T-helper 2 cell treated with Interferon-gamma antibody and Interleukin-4, amounts not matched to agents 5 μg/mL and 100 μg/mL, for 36 hours (primary cell): Measurements from ENCODE around the gene E2F8.
"Not testable (repeated sequence)": the region's sequence is repeated elsewhere in the genome, so short reads cannot be mapped to it uniquely, and the experiment has no call there.

Source experiments
- DNase-seq: peaks from one replicate; pipeline ENCODE4 v3.0.0; 2021; ENCODE audit warnings: low spot score
- H3K27ac Mint-ChIP-seq: one replicate; pipeline ENCODE4 v1.8.0; 2021; ENCODE audit warnings: mild to moderate bottlenecking, mixed read lengths
- H3K27me3 Mint-ChIP-seq: one replicate; pipeline ENCODE4 v1.8.0; 2021; ENCODE audit warnings: low read depth, mixed read lengths
- H3K36me3 Mint-ChIP-seq: one replicate; pipeline ENCODE4 v1.8.0; 2021; ENCODE audit warnings: low read depth, mixed read lengths
- H3K4me1 Mint-ChIP-seq: one replicate; pipeline ENCODE4 v1.8.0; 2021; ENCODE audit warnings: low read depth, mixed read lengths
- H3K4me3 Mint-ChIP-seq: one replicate; pipeline ENCODE4 v1.8.0; 2022; ENCODE audit warnings: mild to moderate bottlenecking, moderate library complexity, mixed read lengths
- H3K9me3 Mint-ChIP-seq: one replicate; pipeline ENCODE4 v1.8.0; 2021; ENCODE audit warnings: mixed read lengths

E2F8 gene

GRCh38 chr11:19240420-19241259 lies at the start of gene E2F8:
TSS of gene E2F8 (minus strand) at chr11:19240945. CDS start at chr11:19240121, 824 bp downstream.
- H3K36me3 Mint-ChIP-seq: peaks cover 42% of the 10 kb centered on the region
- H3K4me3 Mint-ChIP-seq: peak within 1 kb of the TSS; percentile 99
- no peaks in the 10 kb centered on the region for H3K9me3 Mint-ChIP-seq
- peak within 1 kb of the TSS; percentile 86 for H3K27ac Mint-ChIP-seq
- H3K27me3 Mint-ChIP-seq: peaks cover 3% of the 10 kb centered on the region
- peak; percentile 95 for DNase-seq
- H3K4me1 Mint-ChIP-seq: peaks cover 38% of the 10 kb centered on the region

- no peak overlapping the region for H3K27ac Mint-ChIP-seq
- no peak for DNase-seq
- H3K27me3 Mint-ChIP-seq: peaks cover 11% of the 10 kb centered on the region
These were observed 49.6 kb upstream of the E2F8 start for GRCh38 chr11:19290356-19290755.

DNA sequence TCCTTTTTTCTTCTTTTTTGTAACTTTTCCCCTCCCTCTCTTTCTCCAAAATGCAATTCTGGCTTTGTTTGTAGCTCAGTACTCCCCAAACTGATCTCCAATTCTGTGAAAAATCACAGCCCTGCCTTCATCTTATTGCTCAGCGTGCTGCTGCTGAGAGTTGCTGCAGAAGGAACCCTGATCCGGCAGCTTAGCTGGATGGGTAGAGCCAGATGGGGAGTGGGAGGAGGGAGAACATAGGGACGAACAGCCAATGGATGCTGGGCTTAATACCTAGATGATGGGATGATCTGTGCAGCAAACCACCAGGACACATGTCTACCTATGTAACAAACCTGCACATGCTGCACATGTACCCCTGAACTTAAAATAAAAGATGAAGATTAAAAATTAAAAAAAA lies 47.5 kb upstream of the E2F8 start:
- Mint-ChIP-seq H3K4me3 (no peak overlapping the region), H3K4me1 (peaks cover 6% of the 10 kb centered on the region), H3K27ac (no peak overlapping the region), H3K27me3 (peaks cover 7% of the 10 kb centered on the region), H3K36me3 (no peaks in the 10 kb centered on the region), H3K9me3 (no peaks in the 10 kb centered on the region)
- DNase-seq: no peak

More at GRCh38 chr11:19290356-19290755, 49.6 kb upstream of the E2F8 start:
- H3K4me1 Mint-ChIP-seq: no peaks in the 10 kb centered on the region
- H3K9me3 Mint-ChIP-seq: no peaks in the 10 kb centered on the region
- H3K36me3 Mint-ChIP-seq: no peaks in the 10 kb centered on the region
- no peak overlapping the region for H3K4me3 Mint-ChIP-seq

DNA sequence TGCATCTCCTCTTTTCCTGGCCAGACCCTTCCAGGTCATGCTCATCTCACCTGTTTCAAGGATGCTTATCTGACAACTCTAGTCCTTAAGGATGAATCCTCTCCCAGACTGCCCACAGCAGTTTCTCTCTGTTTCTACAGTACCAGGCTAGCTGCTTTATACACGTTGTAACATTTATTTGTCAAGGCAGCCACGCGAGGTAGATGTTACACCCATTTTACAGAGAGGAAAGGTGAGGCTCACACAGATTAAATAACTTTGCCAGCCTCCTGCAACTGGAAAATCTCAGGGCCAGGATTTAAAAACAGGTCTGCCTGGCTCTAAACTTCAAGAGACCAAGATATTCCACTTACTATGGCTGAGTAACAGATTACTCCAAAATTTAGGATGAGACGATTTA lies 45.7 kb upstream of the E2F8 start:
- DNase-seq: no peak
- H3K4me1 Mint-ChIP-seq: peaks cover 6% of the 10 kb centered on the region
- no peaks in the 10 kb centered on the region for H3K36me3 Mint-ChIP-seq
- no peak overlapping the region for H3K4me3 Mint-ChIP-seq
- H3K9me3 Mint-ChIP-seq: no peaks in the 10 kb centered on the region
- peaks cover 3% of the 10 kb centered on the region for H3K27me3 Mint-ChIP-seq
- no peak overlapping the region for H3K27ac Mint-ChIP-seq

DNA sequence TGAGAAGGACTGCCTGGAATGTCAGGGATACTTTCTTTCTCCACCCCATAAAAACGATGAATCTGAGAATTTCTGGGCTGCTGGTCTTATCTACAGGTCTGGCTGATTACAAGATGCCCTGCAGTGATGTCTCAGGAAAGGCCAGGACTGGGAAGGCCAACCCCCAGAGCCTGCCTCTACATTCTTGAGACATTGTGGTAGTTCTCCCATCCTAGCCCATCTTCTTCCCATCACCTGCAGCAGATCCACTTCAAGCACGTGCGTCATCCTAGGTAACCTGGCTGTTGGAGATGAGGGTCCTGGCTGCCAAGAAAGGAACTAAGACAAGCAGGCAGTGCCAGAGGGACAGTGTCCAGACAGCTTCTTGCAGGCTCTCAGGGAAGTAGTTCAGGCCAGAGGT lies 44.1 kb upstream of the E2F8 start:
- H3K4me1 Mint-ChIP-seq: peaks cover 9% of the 10 kb centered on the region

DNA sequence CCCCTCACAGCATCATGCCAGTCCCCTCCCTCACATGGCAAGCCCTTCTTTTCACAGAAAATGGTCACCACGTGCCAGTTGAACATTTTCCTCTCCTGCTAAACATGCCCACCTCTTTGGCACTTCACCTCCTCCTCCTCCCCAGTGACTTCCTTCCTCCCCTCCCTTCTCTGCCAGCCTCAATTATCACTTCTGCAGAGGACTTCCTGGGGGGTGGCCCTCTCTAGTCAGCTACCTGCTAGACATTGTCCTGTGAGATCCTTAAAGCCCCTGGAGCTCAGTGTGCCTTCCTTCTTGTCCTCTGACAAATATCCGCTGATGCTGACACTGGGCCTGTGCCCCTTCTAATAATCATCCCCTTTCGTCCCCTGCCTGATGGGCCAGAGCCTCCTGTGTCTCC lies 43.2 kb upstream of the E2F8 start:
- no peaks in the 10 kb centered on the region for H3K9me3 Mint-ChIP-seq
- peaks cover 9% of the 10 kb centered on the region for H3K4me1 Mint-ChIP-seq
- DNase-seq: no peak
- peaks cover 3% of the 10 kb centered on the region for H3K27me3 Mint-ChIP-seq
- no peaks in the 10 kb centered on the region for H3K36me3 Mint-ChIP-seq
- H3K4me3 Mint-ChIP-seq: no peak overlapping the region
- H3K27ac Mint-ChIP-seq: no peak overlapping the region

More for the DNA sequence above, 44.1 kb upstream of the E2F8 start:
- Mint-ChIP-seq H3K4me3 (no peak overlapping the region), H3K9me3 (no peaks in the 10 kb centered on the region), H3K27me3 (peaks cover 3% of the 10 kb centered on the region), H3K27ac (peak overlapping the region; percentile 56), H3K36me3 (no peaks in the 10 kb centered on the region)
- no peak for DNase-seq

DNA sequence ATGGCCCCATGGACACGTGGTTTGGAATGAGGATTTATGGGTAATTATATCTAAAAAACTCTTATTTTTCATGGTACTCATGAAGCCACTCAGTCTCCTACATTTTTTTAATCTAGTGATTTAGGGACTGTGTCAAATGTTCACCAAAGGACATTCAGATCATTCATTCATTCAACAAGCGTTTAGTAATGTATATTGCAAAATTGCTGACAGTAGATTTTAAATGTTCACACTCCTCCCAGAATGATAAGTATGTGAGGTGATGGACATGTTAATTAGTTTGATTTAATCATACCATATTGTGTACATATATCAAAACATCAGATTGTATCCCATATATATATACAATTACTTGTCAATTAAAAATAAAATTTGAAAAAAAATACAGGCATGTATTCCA lies 40.8 kb upstream of the E2F8 start:
- Mint-ChIP-seq H3K4me3 (no peak overlapping the region), H3K9me3 (no peaks in the 10 kb centered on the region), H3K4me1 (peaks cover 9% of the 10 kb centered on the region), H3K36me3 (no peaks in the 10 kb centered on the region), H3K27ac (no peak overlapping the region), H3K27me3 (peaks cover 3% of the 10 kb centered on the region)
- DNase-seq: no peak

DNA sequence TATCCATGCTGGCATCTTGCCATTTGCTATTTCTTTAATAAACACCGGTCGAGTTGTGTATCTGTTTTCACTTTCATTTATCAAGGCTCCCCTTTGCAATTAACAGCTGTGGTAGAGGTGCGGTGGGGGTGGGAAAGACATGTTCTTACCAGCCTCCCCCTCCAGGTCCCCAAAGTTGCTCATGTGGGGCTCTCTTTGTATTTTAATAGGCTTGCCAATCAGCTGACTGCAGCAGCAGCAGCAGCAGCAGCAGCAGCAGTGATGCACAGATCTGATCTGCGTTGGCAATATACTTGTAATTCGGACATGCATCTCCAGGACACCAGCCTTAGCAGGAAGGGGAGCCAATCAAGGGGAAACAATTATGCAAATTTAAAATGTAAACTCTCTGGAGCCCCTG lies 40.3 kb upstream of the E2F8 start:
- Mint-ChIP-seq H3K27me3 (peaks cover 3% of the 10 kb centered on the region), H3K9me3 (no peaks in the 10 kb centered on the region), H3K4me3 (no peak overlapping the region), H3K36me3 (no peaks in the 10 kb centered on the region), H3K27ac (no peak overlapping the region), H3K4me1 (peaks cover 9% of the 10 kb centered on the region)
- no peak for DNase-seq

DNA sequence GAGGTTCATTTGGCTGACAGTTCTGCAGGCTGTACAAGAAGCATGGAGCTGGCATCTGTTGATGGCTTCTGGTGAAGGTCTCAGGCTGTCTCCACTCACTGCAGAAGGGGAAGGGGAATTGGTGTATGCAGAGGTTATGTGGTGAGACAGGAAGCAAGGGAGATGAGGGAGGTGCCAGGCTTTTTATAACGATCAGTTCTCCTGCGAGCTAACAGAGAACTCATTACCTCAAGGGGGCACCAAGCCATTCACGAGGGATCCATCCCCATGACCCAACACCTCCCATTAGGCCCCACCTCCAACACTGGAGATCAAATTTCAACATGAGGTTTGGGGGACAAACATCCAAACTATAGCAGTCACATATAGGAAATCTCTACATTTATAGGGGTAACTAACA lies 38.7 kb upstream of the E2F8 start:
- Mint-ChIP-seq H3K36me3 (no peaks in the 10 kb centered on the region), H3K4me3 (no peak overlapping the region), H3K27ac (no peak overlapping the region), H3K27me3 (peaks cover 3% of the 10 kb centered on the region), H3K9me3 (no peaks in the 10 kb centered on the region), H3K4me1 (peaks cover 9% of the 10 kb centered on the region)
- DNase-seq: no peak

DNA sequence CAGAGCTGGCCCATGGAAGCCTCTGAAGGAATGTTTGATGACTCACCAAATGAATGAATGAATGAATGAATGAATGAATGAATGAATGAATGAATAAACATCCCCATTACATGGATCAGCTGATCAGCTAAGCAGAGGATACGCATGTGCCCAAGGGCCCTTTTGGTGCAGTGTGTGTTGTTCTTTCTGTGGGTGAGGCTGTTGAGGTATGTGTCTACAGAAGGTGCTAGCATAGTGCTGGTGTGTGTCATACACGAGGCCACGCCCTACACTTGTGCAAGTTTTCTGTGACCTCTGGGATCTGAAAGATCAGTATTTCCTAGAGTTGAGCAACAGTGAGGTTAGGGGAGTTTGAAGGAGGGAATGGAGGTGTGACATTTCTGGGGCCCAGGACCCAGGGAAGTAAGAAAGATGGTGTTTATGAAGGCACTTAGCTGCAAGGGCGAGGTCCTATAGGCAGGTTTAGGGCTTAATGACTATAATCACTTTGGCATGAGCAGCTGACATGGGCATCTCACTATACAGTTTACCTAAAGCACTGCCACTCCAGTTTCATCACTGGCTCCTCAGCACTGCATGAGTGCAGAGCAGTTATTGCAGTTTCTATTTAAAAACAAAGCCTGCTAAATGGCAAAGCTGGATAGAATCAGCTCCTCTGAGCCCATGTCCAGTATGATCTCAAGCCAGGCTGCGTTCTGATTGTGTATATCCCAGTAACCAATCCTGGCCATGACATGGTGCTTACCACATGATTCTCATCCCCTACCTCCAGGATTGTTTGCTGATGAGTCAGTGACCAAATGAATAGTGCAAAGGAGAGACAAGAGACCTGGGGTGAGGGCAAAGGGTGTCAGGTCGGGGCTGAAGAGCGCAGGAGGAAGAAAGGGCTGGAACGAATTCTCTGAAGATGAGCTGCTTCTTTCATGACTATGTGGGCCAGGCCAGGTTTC lies 36.4 kb upstream of the E2F8 start:
- no peaks in the 10 kb centered on the region for H3K9me3 Mint-ChIP-seq
- H3K4me3 Mint-ChIP-seq: no peak overlapping the region
- peaks cover 3% of the 10 kb centered on the region for H3K27me3 Mint-ChIP-seq
- DNase-seq: no peak
- H3K36me3 Mint-ChIP-seq: no peaks in the 10 kb centered on the region
- peaks cover 3% of the 10 kb centered on the region for H3K4me1 Mint-ChIP-seq
- H3K27ac Mint-ChIP-seq: no peak overlapping the region

GRCh38 chr11:19275496-19275895 lies 34.8 kb upstream of the E2F8 start:
- no peak for DNase-seq
- no peaks in the 10 kb centered on the region for H3K9me3 Mint-ChIP-seq
- no peaks in the 10 kb centered on the region for H3K4me1 Mint-ChIP-seq
- H3K36me3 Mint-ChIP-seq: no peaks in the 10 kb centered on the region
- peaks cover 15% of the 10 kb centered on the region for H3K27me3 Mint-ChIP-seq
- H3K27ac Mint-ChIP-seq: no peak overlapping the region
- H3K4me3 Mint-ChIP-seq: no peak overlapping the region

DNA sequence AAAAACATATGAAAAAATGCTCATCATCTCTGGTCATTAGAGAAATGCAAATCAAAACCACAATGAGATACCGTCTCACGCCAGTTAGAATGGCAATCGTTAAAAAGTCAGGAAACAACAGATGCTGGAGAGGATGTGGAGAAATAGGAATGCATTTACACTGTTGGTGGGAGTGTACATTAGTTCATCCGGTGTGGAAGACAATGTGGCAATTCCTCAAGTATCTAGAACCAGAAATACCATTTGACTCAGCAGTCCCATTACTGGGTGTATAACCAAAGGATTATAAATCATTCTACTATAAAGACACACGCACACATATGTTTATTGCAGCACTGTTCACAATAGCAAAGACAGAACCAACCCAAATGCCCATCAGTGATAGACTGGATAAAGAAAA lies 32.5 kb upstream of the E2F8 start:
- not testable (repeated sequence) for H3K9me3 Mint-ChIP-seq, H3K27ac Mint-ChIP-seq, H3K4me3 Mint-ChIP-seq, H3K36me3 Mint-ChIP-seq, H3K4me1 Mint-ChIP-seq, DNase-seq
- H3K27me3 Mint-ChIP-seq: peaks cover 19% of the 10 kb centered on the region

GRCh38 chr11:19268909-19269308 lies 28.2 kb upstream of the E2F8 start:
- H3K9me3 Mint-ChIP-seq: no peaks in the 10 kb centered on the region
- peaks cover 24% of the 10 kb centered on the region for H3K27me3 Mint-ChIP-seq

GRCh38 chr11:19267567-19267966 lies 26.8 kb upstream of the E2F8 start:
- no peak for DNase-seq
- Mint-ChIP-seq H3K27me3 (peaks cover 29% of the 10 kb centered on the region), H3K4me3 (no peak overlapping the region), H3K9me3 (no peaks in the 10 kb centered on the region), H3K4me1 (no peaks in the 10 kb centered on the region), H3K27ac (no peak overlapping the region), H3K36me3 (no peaks in the 10 kb centered on the region)

More at GRCh38 chr11:19268909-19269308, 28.2 kb upstream of the E2F8 start:
- Mint-ChIP-seq H3K36me3 (no peaks in the 10 kb centered on the region), H3K4me1 (no peaks in the 10 kb centered on the region), H3K4me3 (no peak overlapping the region), H3K27ac (no peak overlapping the region)
- no peak for DNase-seq
